Measurements from ENCODE around the gene DHRS12. TPM values are rescaled to one million over a fixed set of nuclear protein-coding genes. Genes with fewer than 3 reads are reported as not detected.

DHRS12 gene
- total and polyA plus RNA-seq, 12 donors: 4.3 to 33.9 (median 11.6) TPM

DNA sequence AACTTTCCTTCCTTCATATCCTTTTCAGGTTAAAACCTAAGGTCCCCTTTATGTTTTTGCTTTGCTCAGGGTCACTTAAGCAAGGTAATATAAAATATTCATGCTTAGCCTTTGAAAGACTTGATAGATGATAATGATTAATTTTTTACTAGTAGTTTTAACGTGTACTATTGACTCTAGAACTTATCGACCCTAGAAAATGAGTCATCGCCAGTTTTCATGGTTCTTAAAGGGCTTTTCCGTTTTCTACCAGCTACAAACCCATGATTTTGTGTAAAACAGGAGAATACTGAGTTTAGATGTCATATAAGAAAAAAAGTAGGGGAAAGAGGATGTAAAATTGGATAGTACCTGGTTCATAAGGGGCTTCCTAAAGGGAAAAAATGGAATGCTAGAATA lies 75.7 kb downstream of the DHRS12 start:
- WGBS, 4 donors: 59 to 69% (median 63%) methylated on average over 4 of the region's 4 CpGs
- H3K27ac ChIP-seq: peak overlapping the region in 3 of 5 donors; percentile 3 to 77 (median 49)

DNA sequence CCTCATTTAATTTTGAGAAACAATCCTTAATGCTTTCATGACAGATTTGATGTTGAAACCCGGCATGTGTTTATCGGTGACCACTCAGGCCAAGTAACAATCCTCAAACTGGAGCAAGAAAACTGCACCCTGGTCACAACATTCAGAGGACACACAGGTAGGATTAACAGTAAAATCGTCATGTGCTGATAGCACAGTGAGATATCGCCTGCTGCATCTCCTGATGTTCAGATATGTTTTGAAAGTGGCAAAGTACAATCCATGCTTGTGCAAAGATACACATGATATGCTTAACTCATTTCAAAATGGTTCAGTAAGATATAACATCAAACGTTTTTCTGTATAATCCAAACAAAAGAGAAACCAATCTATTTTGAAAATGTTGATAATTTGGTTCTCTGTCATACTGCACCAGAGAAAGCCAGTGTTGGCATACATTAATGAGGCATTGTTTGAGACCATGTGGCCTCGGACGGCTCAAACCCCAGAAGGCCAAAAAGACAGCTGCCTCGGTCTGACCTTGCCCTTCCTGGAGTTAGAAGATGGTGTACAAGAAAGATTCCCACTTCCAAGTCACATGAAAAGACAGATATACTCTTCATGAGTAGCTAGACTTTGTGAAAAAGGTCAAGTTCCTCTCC lies 76.2 kb downstream of the DHRS12 start:
- H3K4me3 ChIP-seq: no peak overlapping the region
- WGBS, 4 donors: 62 to 68% (median 63%) methylated on average over 8 of the region's 8 CpGs
- intact Hi-C loops (cut with DNase I): no loop called here
- no peaks in the 10 kb centered on the region for H3K9me3 ChIP-seq (replicated peaks in 1 of 3)
- DNase-seq: no peak
- H3K4me1 ChIP-seq (replicated peaks in 1 of 2): peaks cover 39 to 69% of the 10 kb centered on the region in 2 donors
- TF ChIP-seq, protein P1, sequence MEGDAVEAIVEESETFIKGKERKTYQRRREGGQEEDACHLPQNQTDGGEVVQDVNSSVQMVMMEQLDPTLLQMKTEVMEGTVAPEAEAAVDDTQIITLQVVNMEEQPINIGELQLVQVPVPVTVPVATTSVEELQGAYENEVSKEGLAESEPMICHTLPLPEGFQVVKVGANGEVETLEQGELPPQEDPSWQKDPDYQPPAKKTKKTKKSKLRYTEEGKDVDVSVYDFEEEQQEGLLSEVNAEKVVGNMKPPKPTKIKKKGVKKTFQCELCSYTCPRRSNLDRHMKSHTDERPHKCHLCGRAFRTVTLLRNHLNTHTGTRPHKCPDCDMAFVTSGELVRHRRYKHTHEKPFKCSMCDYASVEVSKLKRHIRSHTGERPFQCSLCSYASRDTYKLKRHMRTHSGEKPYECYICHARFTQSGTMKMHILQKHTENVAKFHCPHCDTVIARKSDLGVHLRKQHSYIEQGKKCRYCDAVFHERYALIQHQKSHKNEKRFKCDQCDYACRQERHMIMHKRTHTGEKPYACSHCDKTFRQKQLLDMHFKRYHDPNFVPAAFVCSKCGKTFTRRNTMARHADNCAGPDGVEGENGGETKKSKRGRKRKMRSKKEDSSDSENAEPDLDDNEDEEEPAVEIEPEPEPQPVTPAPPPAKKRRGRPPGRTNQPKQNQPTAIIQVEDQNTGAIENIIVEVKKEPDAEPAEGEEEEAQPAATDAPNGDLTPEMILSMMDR (IDR thresholded peaks at IDR 0.05): no peak
- H3K36me3 ChIP-seq (replicated peaks in 1 of 2): peaks cover 0 to 11% of the 10 kb centered on the region in 2 donors
- H3K27ac ChIP-seq: peak overlapping the region in 4 of 5 donors; percentile 3 to 77 (median 28)
- H3K27me3 ChIP-seq: no peaks in the 10 kb centered on the region

More for the DNA sequence above, 75.7 kb downstream of the DHRS12 start:
- Histone ChIP-seq H3K4me3 (no peak overlapping the region), H3K27me3 (no peaks in the 10 kb centered on the region), H3K36me3 (replicated peaks in 1 of 2) (peaks cover 0 to 11% of the 10 kb centered on the region in 2 donors), H3K9me3 (replicated peaks in 1 of 3) (no peaks in the 10 kb centered on the region), H3K4me1 (replicated peaks in 1 of 2) (peaks cover 39 to 69% of the 10 kb centered on the region in 2 donors)
- intact Hi-C loops (cut with DNase I): no loop called here
- no peak for TF ChIP-seq POLR2A (IDR thresholded peaks at IDR 0.05)
- TF ChIP-seq, protein P1 (IDR thresholded peaks at IDR 0.05): no peak
- DNase-seq: no peak

DNA sequence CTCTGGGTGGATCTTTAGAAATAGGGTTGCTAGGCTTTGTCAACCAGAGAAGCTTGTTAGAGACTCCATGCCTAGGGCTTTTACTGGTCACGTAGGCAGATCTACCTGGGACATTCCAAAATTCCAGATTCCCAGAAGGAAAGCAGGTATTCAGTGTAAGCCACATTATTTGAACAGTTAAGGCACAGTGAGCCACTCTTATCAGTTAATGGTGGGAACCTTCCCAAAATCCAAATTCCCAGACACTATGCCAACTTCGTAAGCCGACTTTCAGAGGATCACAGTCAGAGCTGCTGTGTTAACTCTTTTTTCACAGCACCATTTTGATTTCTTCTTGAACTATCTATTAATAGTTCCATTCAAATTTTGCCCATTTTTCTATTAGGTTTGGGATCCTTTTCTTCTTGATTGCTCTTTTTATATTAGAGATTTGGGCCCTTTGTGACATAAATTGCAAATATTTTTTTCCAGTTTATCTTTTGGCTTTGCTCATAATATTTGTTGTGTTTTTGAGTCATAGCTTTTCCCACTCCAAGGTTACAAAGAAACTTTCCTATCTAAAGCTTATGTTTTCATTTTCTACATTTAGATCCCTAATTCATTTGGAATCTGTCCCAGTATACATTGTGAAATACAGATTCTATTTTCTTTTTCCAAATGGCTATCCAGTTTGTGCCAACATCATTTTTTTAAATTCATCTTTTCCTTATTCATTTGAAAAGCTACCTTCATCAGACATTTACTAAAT lies 77.3 kb downstream of the DHRS12 start:
- Histone ChIP-seq H3K4me1 (replicated peaks in 1 of 2) (peaks cover 38 to 72% of the 10 kb centered on the region in 2 donors), H3K27ac (peak overlapping the region; percentile 49 to 77 (median 67)), H3K9me3 (replicated peaks in 1 of 3) (no peaks in the 10 kb centered on the region), H3K36me3 (replicated peaks in 1 of 2) (peaks cover 0 to 11% of the 10 kb centered on the region in 2 donors), H3K27me3 (no peaks in the 10 kb centered on the region), H3K4me3 (no peak overlapping the region)
- WGBS, 4 donors: 26 to 44% (median 36%) methylated on average over 3 of the region's 3 CpGs
- DNase-seq: peak in 2 of 7 donors; percentile 23 to 29
- intact Hi-C loops (cut with DNase I): no loop called here
- TF ChIP-seq, protein P1 (IDR thresholded peaks at IDR 0.05): no peak
- TF ChIP-seq POLR2A (IDR thresholded peaks at IDR 0.05): no peak

DNA sequence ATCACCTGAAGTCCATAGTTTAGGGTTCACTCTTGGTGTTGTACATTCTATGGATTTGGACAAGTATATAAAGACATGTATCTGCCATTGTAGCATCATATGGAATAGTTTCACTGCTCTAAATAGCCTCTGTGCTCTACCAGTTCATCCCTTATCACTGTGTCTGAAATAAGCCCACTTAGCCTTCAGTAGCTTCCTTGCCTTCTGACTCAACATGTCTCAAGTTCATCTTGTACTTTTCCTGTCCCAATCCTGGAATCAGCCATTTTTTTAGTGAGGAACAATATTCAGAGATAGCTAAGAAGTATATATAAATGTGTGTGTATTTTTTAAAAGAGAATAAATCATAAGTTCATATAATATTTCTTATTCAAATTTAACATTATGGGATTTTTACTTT lies 79.2 kb downstream of the DHRS12 start:
- no peaks in the 10 kb centered on the region for H3K9me3 ChIP-seq (replicated peaks in 1 of 3)
- no peak overlapping the region for H3K4me3 ChIP-seq
- DNase-seq: no peak
- peaks cover 26 to 62% of the 10 kb centered on the region in 2 donors for H3K4me1 ChIP-seq (replicated peaks in 1 of 2)
- intact Hi-C loops (cut with DNase I): no loop called here
- H3K36me3 ChIP-seq (replicated peaks in 1 of 2): peaks cover 0 to 11% of the 10 kb centered on the region in 2 donors
- no peak overlapping the region for H3K27ac ChIP-seq
- TF ChIP-seq, protein P1 (IDR thresholded peaks at IDR 0.05): no peak
- TF ChIP-seq POLR2A (IDR thresholded peaks at IDR 0.05): no peak
- H3K27me3 ChIP-seq: no peaks in the 10 kb centered on the region

Measured in adrenal gland (tissue), 12 donors.